ENCODE data around the gene NCOA3.
A peak's percentile ranks its signal among the peaks of the same experiment; 100 is the strongest.
"Not testable (repeated sequence)": the region's sequence is repeated elsewhere in the genome, so short reads cannot be mapped to it uniquely, and the experiment has no call there.

The NCOA3 gene

DNA sequence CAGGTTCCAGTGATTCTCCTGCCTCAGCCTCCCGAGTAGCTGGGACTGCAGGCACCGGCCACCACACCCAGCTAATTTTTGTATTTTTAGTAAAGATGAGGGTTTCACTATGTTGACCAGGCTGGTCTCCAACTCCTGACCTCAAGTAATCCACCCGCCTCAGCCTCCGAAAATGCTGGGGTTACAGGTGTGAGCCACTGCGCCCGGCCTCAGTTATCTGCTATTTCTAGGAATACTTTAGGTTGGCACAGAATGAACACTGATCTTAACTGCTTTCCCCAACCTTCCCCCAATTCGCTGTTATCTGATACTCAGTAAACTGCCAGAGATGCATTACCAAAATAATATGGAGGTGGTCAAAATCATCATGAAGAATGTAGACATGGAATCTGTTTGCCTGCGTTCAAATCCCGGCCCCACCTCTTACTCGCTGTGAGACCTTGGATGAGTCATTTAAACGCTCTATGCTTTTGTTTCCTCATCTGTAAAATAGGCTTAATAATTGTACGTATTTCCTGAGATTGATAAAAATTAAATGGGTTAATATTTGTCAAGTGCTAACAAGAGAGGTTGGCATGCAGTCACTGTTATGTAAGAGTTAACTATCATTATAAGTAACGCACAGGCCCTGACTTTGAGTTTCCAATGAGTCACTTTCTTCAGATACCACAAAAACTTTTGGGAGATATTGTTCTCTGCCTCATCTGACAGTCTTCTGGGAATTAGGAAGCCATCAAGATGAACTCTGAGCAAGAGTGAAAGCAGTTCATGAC lies 44.5 kb upstream of the NCOA3 start:
- Histone ChIP-seq H2BK5ac (ENCODE audit: low read depth, low read length, poor library complexity, severe bottlenecking) (no peak overlapping the region), H3K23ac (ENCODE audit: low read length in 2 of 2) (no peak overlapping the region), H3K9me3 (ENCODE audit: control insufficient read depth, low read length) (no peaks in the 10 kb centered on the region), H2BK120ac (ENCODE audit: low read depth, low read length) (no peak overlapping the region), H3K27ac (ENCODE audit: low read length, poor library complexity, severe bottlenecking) (no peak overlapping the region), H3K9ac (ENCODE audit: low read length) (no peak overlapping the region), H3K4me2 (ENCODE audit: low read length, poor library complexity, severe bottlenecking) (no peak overlapping the region), H3K4me1 (ENCODE audit: control insufficient read depth, insufficient read depth, low read depth, low read length) (no peaks in the 10 kb centered on the region), H2BK12ac (ENCODE audit: low read length in 2 of 2) (no peak overlapping the region), H3K27me3 (ENCODE audit: control insufficient read depth in 1 of 2, insufficient read depth in 1 of 2, low read length in 2 of 2) (no peaks in the 10 kb centered on the region), H3K18ac (ENCODE audit: low read depth in 1 of 2, low read length in 2 of 2) (no peak overlapping the region), H2AFZ (ENCODE audit: low read depth, low read length) (no peak overlapping the region), H3K14ac (ENCODE audit: low read length in 2 of 2) (no peak overlapping the region), H2AK5ac (ENCODE audit: low read length, severe bottlenecking) (no peak overlapping the region), H3K79me1 (replicated peaks; ENCODE audit: low read length, poor library complexity, severe bottlenecking) (no peaks in the 10 kb centered on the region), H4K91ac (ENCODE audit: low read length) (no peak overlapping the region), H3K36me3 (ENCODE audit: control insufficient read depth in 1 of 2, insufficient read depth in 2 of 2, low read depth in 1 of 2, low read length in 2 of 2) (no peaks in the 10 kb centered on the region), H4K8ac (ENCODE audit: low read length) (no peak overlapping the region), H2BK15ac (ENCODE audit: low read depth, poor library complexity, severe bottlenecking) (no peak overlapping the region), H3K4ac (ENCODE audit: low read depth in 1 of 2, low read length in 2 of 2) (no peak overlapping the region), H3K4me3 (ENCODE audit: insufficient read depth in 1 of 2, low read depth in 1 of 2, low read length in 2 of 2) (no peak overlapping the region)
- peak; percentile 40 for DNase-seq
- WGBS, result 87% methylated on average over 12 of the region's 13 CpGs

DNA sequence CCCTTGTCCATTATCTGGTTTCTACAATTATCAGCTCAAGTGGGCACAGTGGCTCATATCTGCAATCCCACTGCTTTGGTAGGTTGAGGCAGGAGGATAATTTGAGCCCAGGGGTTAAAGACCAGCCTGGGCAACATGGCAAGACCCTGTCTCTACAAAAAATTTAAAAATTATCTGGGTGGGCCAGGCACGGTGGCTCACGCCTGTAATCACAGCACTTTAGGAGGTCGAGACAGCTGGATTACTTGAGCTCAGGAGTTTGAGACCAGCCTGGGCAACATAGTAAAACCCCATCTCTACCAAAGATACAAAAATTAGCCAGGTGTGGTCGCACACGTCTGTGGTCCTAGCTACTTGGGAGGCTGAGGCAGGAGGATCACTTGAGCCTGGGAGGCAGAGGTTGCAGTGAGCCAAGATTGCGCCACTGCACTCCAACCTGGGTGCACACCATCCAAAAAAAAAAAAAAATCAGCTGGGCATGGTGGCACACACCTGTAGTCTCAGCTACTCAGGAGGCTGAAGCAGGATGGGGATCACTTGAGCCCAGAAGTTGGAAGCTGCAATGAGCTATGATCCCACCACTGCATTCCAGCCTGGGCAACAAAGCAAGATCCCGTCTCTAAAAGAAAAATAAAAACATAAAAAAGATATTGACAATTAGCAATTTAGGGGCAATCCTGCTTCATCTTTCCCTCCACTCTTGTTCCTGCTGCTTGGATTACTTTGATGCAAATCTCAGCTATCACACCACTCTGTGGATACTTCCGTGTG lies 43.2 kb upstream of the NCOA3 start:
- H3K9me3 ChIP-seq (ENCODE audit: control insufficient read depth, low read length); H3K23ac ChIP-seq (ENCODE audit: low read length in 2 of 2); DNase-seq; H2AFZ ChIP-seq (ENCODE audit: low read depth, low read length); H3K4ac ChIP-seq (ENCODE audit: low read depth in 1 of 2, low read length in 2 of 2); H3K27me3 ChIP-seq (ENCODE audit: control insufficient read depth in 1 of 2, insufficient read depth in 1 of 2, low read length in 2 of 2); H3K36me3 ChIP-seq (ENCODE audit: control insufficient read depth in 1 of 2, insufficient read depth in 2 of 2, low read depth in 1 of 2, low read length in 2 of 2); H3K4me3 ChIP-seq (ENCODE audit: insufficient read depth in 1 of 2, low read depth in 1 of 2, low read length in 2 of 2); H3K9ac ChIP-seq (ENCODE audit: low read length); H3K18ac ChIP-seq (ENCODE audit: low read depth in 1 of 2, low read length in 2 of 2); H3K4me1 ChIP-seq (ENCODE audit: control insufficient read depth, insufficient read depth, low read depth, low read length); H2BK5ac ChIP-seq (ENCODE audit: low read depth, low read length, poor library complexity, severe bottlenecking); H3K4me2 ChIP-seq (ENCODE audit: low read length, poor library complexity, severe bottlenecking); H2BK15ac ChIP-seq (ENCODE audit: low read depth, poor library complexity, severe bottlenecking); H4K8ac ChIP-seq (ENCODE audit: low read length); H2BK12ac ChIP-seq (ENCODE audit: low read length in 2 of 2); H3K14ac ChIP-seq (ENCODE audit: low read length in 2 of 2); H4K91ac ChIP-seq (ENCODE audit: low read length); H3K79me1 ChIP-seq (replicated peaks; ENCODE audit: low read length, poor library complexity, severe bottlenecking); H2AK5ac ChIP-seq (ENCODE audit: low read length, severe bottlenecking); H3K27ac ChIP-seq (ENCODE audit: low read length, poor library complexity, severe bottlenecking); H2BK120ac ChIP-seq (ENCODE audit: low read depth, low read length): not testable (repeated sequence)
- 94% methylated on average over 8 of the region's 8 CpGs for WGBS

DNA sequence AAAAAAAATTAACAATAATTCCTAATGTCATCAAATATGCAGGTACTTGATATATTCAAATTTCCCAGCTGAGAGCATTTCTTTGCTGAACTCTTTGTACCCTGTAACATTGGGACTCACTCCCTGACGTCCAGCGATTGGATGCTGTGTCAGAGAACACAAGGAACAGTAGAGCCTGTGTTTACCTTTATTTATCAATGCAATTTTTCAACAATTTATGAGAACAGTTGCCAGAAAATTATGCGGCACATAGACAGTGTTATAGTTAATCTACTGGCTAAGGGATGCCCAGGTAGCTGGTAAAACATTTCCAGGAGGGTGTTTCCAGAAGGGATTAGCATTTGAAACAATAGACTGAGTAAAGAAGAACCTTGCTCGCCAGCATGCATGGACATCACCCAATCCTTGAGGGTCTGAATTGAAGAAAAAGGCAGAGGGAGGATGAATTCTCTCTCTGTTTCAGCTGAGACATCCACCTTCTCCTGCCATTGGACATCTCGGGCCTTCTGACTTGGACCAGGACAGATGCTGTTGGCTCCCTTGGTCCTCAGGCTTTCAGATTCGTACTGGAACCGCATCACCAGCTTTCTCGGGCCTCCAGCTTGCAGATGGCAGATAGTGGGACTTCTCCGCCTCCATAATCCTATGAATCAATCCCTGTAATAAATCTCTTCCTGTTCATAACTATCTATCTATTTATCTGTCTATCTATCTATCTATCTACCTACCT lies 42.2 kb upstream of the NCOA3 start:
- no peak overlapping the region for H3K14ac ChIP-seq (ENCODE audit: low read length in 2 of 2)
- no peak overlapping the region for H2AFZ ChIP-seq (ENCODE audit: low read depth, low read length)

DNA sequence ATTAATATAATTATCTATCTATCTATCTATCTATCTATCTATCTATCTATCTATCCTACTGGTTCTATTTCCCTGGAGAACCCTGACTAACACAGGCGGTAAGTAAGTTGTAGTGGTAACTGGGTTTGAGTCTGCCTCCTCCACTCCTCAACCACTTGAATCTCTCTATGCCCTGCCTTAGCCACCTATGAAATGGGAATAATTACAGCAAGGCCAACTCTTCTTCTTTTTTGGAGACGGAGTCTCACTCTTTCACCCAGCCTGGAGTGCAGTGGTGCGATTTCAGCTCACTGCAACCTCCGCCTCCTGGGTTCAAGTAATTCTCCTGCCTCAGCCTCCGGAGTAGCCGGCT lies 41.0 kb upstream of the NCOA3 start:
- not testable (repeated sequence) for H3K14ac ChIP-seq (ENCODE audit: low read length in 2 of 2)
- WGBS, result 96% methylated on average over 6 of the region's 6 CpGs

More for the DNA sequence above, 42.2 kb upstream of the NCOA3 start:
- H3K9me3 ChIP-seq (ENCODE audit: control insufficient read depth, low read length), result no peaks in the 10 kb centered on the region
- peaks cover 1% of the 10 kb centered on the region for H3K4me1 ChIP-seq (ENCODE audit: control insufficient read depth, insufficient read depth, low read depth, low read length)
- no peak overlapping the region for H2AK5ac ChIP-seq (ENCODE audit: low read length, severe bottlenecking)
- no peak overlapping the region for H2BK5ac ChIP-seq (ENCODE audit: low read depth, low read length, poor library complexity, severe bottlenecking)
- H3K36me3 ChIP-seq (ENCODE audit: control insufficient read depth in 1 of 2, insufficient read depth in 2 of 2, low read depth in 1 of 2, low read length in 2 of 2), result no peaks in the 10 kb centered on the region
- H4K8ac ChIP-seq (ENCODE audit: low read length), result no peak overlapping the region
- no peak overlapping the region for H2BK120ac ChIP-seq (ENCODE audit: low read depth, low read length)
- H3K18ac ChIP-seq (ENCODE audit: low read depth in 1 of 2, low read length in 2 of 2), result no peak overlapping the region
- WGBS, result 87% methylated on average over 7 of the region's 9 CpGs
- H2BK12ac ChIP-seq (ENCODE audit: low read length in 2 of 2), result no peak overlapping the region
- no peaks in the 10 kb centered on the region for H3K27me3 ChIP-seq (ENCODE audit: control insufficient read depth in 1 of 2, insufficient read depth in 1 of 2, low read length in 2 of 2)
- H3K79me1 ChIP-seq (replicated peaks; ENCODE audit: low read length, poor library complexity, severe bottlenecking), result no peaks in the 10 kb centered on the region
- H3K4me3 ChIP-seq (ENCODE audit: insufficient read depth in 1 of 2, low read depth in 1 of 2, low read length in 2 of 2), result no peak overlapping the region
- no peak overlapping the region for H3K23ac ChIP-seq (ENCODE audit: low read length in 2 of 2)
- no peak overlapping the region for H2BK15ac ChIP-seq (ENCODE audit: low read depth, poor library complexity, severe bottlenecking)
- H3K4ac ChIP-seq (ENCODE audit: low read depth in 1 of 2, low read length in 2 of 2), result peak overlapping the region in 1 of 2 experiments; percentile 11
- H3K4me2 ChIP-seq (ENCODE audit: low read length, poor library complexity, severe bottlenecking), result no peak overlapping the region
- H4K91ac ChIP-seq (ENCODE audit: low read length), result no peak overlapping the region
- no peak overlapping the region for H3K27ac ChIP-seq (ENCODE audit: low read length, poor library complexity, severe bottlenecking)
- H3K9ac ChIP-seq (ENCODE audit: low read length), result no peak overlapping the region
- DNase-seq, result no peak

More for the DNA sequence above, 41.0 kb upstream of the NCOA3 start:
- H3K4ac ChIP-seq (ENCODE audit: low read depth in 1 of 2, low read length in 2 of 2); H4K91ac ChIP-seq (ENCODE audit: low read length); DNase-seq; H2AFZ ChIP-seq (ENCODE audit: low read depth, low read length); H4K8ac ChIP-seq (ENCODE audit: low read length); H3K9me3 ChIP-seq (ENCODE audit: control insufficient read depth, low read length); H3K27ac ChIP-seq (ENCODE audit: low read length, poor library complexity, severe bottlenecking); H3K36me3 ChIP-seq (ENCODE audit: control insufficient read depth in 1 of 2, insufficient read depth in 2 of 2, low read depth in 1 of 2, low read length in 2 of 2); H3K27me3 ChIP-seq (ENCODE audit: control insufficient read depth in 1 of 2, insufficient read depth in 1 of 2, low read length in 2 of 2); H3K9ac ChIP-seq (ENCODE audit: low read length); H2BK12ac ChIP-seq (ENCODE audit: low read length in 2 of 2); H3K4me1 ChIP-seq (ENCODE audit: control insufficient read depth, insufficient read depth, low read depth, low read length); H2AK5ac ChIP-seq (ENCODE audit: low read length, severe bottlenecking); H3K4me2 ChIP-seq (ENCODE audit: low read length, poor library complexity, severe bottlenecking); H3K23ac ChIP-seq (ENCODE audit: low read length in 2 of 2); H2BK5ac ChIP-seq (ENCODE audit: low read depth, low read length, poor library complexity, severe bottlenecking); H3K18ac ChIP-seq (ENCODE audit: low read depth in 1 of 2, low read length in 2 of 2); H2BK120ac ChIP-seq (ENCODE audit: low read depth, low read length); H2BK15ac ChIP-seq (ENCODE audit: low read depth, poor library complexity, severe bottlenecking); H3K79me1 ChIP-seq (replicated peaks; ENCODE audit: low read length, poor library complexity, severe bottlenecking); H3K4me3 ChIP-seq (ENCODE audit: insufficient read depth in 1 of 2, low read depth in 1 of 2, low read length in 2 of 2): not testable (repeated sequence)

All from mesenchymal stem cell (in vitro differentiated cells and primary cell).